ENCODE measurements around the gene CEP170.
A peak's percentile ranks its signal among the peaks of the same experiment; 100 is the strongest.

Gene CEP170

DNA sequence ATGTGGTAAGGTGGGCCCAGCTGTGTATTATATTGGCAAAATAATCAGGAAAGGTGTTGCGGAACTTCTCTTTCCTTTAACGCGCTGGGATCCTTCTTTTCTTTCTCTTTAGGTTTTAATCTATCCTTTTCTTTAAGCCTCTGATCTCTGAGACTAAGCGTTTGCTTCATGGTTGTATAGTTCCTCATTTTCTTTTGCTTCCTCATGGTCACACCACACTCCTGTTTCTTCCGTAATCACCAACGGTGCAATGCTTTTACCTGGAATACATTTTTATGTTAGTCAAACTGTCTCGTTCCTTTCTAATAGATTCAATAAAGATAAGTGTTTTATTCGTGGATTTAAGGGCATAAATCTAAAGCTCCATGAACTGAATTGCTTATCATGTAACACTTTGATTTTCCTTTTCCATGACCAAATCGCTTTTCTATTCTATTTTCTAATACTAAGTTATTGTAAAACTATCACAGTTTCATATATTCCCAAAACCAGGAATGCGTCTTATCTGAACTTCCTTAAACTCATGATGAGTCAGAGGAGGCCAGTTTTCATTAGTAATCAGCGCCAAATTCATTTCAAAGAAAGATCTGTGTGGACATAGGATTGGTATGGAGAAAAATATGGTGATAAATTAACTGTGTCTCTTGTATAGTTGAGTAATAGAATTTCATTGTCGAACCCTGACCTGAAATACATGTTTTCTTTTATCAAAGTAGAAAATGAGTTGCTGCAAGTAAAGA is 13.0 kb upstream of the CEP170 start:
- DNase-seq (ENCODE audit: low read depth in 2 of 2): no peak

DNA sequence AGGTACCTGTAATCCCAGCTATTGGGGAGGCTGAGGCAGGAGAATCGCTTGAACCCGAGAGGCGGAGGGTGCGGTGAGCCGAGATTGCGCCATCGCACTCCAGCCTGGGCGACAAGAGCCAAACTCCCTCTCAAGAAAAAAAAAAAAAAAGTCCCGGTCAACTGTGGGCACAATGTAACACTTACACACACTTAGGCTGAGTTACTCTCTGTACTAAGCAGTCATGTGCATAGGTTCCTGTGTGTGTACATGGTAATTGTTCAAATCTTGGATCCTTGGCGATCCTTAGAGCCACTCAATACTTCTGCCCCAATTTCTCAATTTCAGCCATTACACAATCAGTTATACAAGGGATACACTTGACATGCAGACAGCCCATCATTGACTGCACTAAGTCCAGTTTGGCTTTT is 12.4 kb upstream of the CEP170 start:
- no peak for DNase-seq (ENCODE audit: low read depth in 2 of 2)

DNA sequence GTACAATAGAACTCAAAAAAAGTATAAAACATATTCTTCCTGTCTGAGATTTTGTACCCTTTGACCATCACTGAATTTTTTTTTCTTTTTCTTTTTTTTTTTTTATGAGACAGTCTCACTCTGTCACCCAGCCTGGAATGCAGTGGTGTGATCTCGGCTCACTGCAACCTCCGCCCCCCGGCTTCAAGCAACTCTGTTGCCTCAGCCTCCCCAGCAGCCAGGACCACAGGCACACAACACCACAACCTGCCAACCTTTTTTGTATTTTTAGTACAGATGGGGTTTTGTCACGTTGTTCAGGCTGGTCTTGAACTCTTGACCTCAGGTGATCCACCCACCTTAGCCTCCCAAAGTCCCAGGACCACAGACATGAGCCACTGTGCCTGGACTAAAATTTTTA is 11.2 kb upstream of the CEP170 start:
- no peak for DNase-seq (ENCODE audit: low read depth in 2 of 2)

DNA sequence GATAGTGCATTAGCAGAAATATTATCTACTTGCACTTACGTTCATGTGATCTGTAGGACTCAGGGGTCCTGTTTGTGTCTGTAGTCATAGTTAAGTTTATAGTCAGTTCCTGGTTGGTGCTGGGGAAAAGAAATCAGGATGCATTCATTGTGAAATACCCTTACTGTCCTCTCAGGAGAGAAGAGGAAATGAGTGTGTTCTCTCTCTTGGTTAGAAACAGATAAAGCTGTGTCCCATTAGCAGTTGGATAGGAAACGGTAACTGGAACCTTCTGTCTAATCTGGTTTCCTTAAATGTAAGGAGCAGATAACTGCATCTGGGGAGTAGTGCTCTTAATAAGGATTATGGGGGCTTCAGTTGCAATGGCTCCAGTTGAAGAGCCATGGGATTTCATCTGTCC is 9.6 kb upstream of the CEP170 start:
- no peak for DNase-seq (ENCODE audit: low read depth in 2 of 2)

GRCh38 chr1:243261390-243261789 is 6.3 kb upstream of the CEP170 start:
- DNase-seq (ENCODE audit: low read depth in 2 of 2): no peak

- no peak for DNase-seq (ENCODE audit: low read depth in 2 of 2)
Measured at GRCh38 chr1:243260221-243260880, 5.3 kb upstream of the CEP170 start.

DNA sequence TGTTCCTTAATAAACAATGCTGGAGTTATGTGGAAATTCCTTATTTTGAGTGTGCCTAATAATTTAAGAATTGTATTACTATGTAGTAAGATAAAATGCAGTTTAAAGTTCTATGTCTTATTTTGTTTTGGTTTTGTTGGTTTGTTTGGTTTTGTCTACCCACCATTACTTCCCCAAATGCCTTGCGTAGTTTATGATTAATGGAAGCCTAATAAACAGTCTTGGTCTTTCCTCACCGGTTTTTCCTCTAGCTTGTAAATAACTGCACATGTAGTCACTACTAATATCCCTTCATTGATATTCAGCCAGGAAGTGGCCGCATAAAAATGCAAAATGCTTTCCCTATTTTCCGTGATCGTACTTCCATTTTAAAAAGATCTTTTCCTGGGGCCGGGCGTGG is 3.6 kb upstream of the CEP170 start:
- no peak for DNase-seq (ENCODE audit: low read depth in 2 of 2)

DNA sequence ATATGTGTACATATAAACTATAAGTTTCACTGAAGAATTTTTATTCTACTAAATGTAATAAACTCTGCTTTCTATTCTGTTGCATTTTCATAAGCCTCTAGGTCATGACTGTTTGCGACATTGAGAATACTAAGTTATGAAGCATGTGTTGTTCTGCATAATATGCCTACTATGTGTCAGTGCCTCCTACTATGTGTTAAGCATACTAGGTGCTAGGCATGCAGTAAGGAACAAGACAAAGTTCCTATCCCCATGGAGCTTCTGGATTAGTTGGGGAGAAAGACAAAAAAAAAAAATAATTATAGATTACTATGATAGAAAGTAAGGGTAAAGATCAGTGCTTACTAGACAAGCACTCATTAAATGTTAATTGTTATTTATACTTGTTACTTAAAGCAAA is 2.1 kb upstream of the CEP170 start:
- no peak for DNase-seq (ENCODE audit: low read depth in 2 of 2)

DNA sequence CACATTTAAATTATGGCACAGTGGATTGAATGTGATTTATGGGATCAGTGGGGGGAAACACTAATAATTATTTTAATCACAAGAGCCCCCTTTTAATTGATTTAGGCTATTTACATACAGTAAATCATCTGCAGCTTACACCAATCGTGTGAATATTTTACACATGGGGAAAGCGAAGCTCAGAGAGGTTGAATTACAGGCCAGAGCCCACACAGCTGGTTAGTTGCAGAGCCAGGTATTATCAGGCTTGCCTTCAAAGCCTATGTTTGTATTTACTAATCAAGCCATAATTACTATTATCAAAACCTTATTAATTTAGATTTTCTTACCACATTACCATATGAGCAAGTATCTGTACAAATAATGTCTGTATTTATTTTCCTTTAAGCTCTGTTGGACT is 1.5 kb upstream of the CEP170 start:
- no peak for DNase-seq (ENCODE audit: low read depth in 2 of 2)

- peak; percentile 76 to 85 for DNase-seq (ENCODE audit: low read depth in 2 of 2)
Measured at GRCh38 chr1:243255791-243256512, 871 bp upstream of the CEP170 start, which contains the start of gene SDCCAG8. Gene SDCCAG8, plus strand, starts transcription at chr1:243256041. Its CDS starts 133 bp downstream, at chr1:243256174.

GRCh38 chr1:243254233-243254926 is 701 bp downstream of the CEP170 start:
- DNase-seq (ENCODE audit: low read depth in 2 of 2): peak in 1 of 2 donors; percentile 16

DNA sequence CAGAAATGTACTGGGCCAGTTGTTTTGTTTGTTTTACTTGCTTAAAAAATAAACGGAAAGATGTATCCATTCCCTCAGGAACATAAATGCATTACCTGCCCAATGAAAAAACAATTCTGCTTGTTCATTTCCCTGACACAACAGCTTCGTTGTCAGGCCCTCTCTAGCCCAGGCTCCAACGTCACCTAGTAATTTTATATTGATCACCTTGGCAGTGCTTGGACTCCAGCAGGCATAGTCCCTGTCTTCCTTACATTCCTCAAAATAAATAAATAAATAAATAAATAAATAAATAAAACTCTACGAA is 1.2 kb downstream of the CEP170 start:
- no peak for DNase-seq (ENCODE audit: low read depth in 2 of 2)

- no peak for DNase-seq (ENCODE audit: low read depth in 2 of 2)
Measured at GRCh38 chr1:243253211-243253925, 1.7 kb downstream of the CEP170 start.

DNA sequence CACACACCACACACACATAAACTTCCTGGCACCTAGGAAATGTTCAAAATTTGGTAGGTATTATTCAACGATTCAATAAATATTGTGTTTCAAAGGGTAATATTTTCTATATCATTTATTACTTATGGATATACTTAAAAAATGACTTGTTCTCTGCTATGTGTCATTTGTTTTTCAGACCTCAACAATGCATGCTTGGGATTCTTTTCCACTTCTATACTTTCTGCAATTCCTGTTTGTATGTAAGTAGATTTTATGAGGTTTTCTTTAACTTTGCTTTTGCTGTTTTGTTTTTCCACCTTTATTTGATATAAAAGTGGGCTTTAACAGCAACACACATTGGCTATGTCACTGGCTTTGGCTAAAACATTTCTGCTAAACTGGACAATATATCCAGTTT is 3.5 kb downstream of the CEP170 start:
- DNase-seq (ENCODE audit: low read depth in 2 of 2): no peak

GRCh38 chr1:243250102-243250501 is 5.0 kb downstream of the CEP170 start:
- DNase-seq (ENCODE audit: low read depth in 2 of 2): no peak

- DNase-seq (ENCODE audit: low read depth in 2 of 2): no peak
Measured at GRCh38 chr1:243249214-243249613, 5.9 kb downstream of the CEP170 start.

DNA sequence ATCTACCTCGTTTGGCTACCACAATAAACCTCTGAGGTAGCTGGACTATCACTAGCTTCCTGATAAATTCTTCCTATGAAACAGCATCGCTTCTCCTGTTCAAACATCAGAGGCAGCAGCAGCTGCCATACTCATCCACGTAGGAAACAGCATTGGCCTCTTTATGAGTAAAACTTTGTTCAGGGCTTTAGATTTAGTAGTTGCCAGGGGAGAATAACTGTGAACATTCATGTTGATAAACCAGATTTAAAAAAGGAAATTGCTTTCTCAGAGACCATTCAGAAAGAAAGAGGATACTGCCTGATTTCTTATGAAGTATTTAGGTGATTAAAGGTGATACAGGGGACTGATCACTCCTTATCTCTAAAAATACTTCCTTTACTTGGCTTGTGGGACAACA is 7.2 kb downstream of the CEP170 start:
- DNase-seq (ENCODE audit: low read depth in 2 of 2): no peak

DNA sequence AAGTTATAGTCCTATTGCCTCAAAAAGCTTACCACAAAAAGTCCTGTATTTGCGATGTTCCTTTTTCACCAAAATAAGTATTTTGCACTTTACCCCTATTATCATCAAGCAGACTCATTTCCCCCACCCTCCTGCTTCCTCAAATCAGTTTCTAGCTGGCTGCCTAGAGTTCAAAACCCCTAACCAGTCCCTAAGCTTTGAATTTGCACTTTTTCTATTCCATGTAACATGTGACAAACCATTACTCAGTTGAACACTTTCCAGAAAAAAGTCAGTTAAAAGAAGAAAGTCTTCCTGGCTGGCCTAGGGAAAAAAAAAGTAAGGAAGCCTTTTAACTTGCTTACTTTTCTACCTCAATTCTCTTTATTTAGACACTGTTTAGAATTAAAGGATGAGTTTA is 8.2 kb downstream of the CEP170 start:
- DNase-seq (ENCODE audit: low read depth in 2 of 2): no peak

DNA sequence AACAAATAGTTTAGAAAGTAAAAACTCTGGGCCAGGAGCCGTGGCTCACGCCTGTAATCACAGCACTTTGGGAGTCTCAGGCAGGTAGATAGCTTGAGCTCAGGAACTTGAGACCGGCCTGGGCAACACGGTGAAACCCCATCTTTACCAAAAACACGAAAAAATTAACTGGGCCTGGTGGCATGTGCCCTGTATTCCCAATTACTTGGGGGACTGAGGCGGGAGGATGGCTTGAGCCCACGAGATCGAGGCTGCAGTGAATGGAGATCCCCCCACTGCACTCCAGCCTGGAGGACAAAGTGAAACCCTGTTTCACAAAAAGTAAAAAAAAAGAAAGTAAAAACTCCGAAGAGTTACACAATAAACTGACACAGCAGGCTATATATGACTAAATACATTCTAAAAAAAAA is 10.6 kb downstream of the CEP170 start:
- DNase-seq (ENCODE audit: low read depth in 2 of 2): no peak

- DNase-seq (ENCODE audit: low read depth in 2 of 2): no peak
Measured at GRCh38 chr1:243236604-243237252, 18.4 kb downstream of the CEP170 start.

DNA sequence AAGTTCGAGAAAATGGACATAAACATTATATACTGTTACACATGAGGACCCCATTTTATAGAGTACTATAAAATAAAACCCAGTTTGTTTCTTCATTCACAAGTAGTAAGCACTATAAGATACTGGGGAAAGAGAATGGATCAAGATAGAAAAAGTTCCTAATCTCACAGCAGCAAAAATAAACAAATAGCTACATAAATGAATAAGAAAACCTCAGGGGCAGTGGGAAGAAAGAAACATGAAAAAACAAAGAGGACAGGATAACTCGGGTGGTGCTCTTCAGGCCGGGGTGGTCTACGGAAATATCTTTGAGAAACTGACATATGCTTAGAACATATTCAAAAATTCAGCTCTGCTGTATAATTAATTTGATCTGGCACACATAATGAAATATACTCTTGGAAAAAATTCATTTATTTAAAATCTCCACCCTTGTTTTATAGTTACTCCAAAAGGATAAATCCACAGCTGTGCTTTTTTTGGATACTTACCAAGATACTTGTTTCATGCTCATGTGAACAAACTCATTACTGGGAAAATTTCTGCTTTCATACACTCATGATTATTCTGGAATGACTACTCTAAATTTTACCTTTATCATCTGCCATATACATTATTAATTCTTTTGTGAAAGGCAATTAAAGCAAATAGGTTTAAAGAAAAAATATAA is 20.0 kb downstream of the CEP170 start:
- no peak for DNase-seq (ENCODE audit: low read depth in 2 of 2)
